ENCODE results near the gene PMP22.

GRCh38 chr17:15256689-15257088, 8.4 kb downstream of the PMP22 start:
- TF ChIP-seq CTCF (IDR thresholded peaks at IDR 0.05) (no peak), POLR2A (IDR thresholded peaks at IDR 0.05) (no peak)

Data from uterus (tissue), 2 donors.